Neuronal stem cell (in vitro differentiated cells): ENCODE measurements around the gene ADCY9.

Experiments used
- DNase-seq: peaks from one replicate; pipeline ENCODE4 v3.0.0-alpha.2; 2013; ENCODE audit warnings: low spot score
- H2AFZ ChIP-seq: one replicate; pipeline ENCODE4 v1.6.1; 2013; ENCODE audit warnings: mild to moderate bottlenecking, low read length, inconsistent platforms
- H2AK5ac ChIP-seq: 2 replicates; pipeline ENCODE4 v1.6.1; 2013; ENCODE audit warnings: low read depth, mild to moderate bottlenecking, inconsistent platforms, low read length, moderate library complexity, mixed read lengths
- H2BK120ac ChIP-seq: 2 replicates; pipeline ENCODE4 v1.6.1; 2013; ENCODE audit warnings: low read depth, mild to moderate bottlenecking, inconsistent platforms, low read length, moderate library complexity, mixed read lengths
- H2BK12ac ChIP-seq: one replicate; pipeline ENCODE4 v1.6.1; 2013; ENCODE audit warnings: low read length, inconsistent platforms
- H2BK15ac ChIP-seq: 2 replicates; pipeline ENCODE4 v1.6.1; 2013; ENCODE audit warnings: mild to moderate bottlenecking, low read length, inconsistent platforms, mixed read lengths
- H2BK5ac ChIP-seq: one replicate; pipeline ENCODE4 v1.6.1; 2013; ENCODE audit warnings: inconsistent platforms, mild to moderate bottlenecking, low read length, moderate library complexity
- H3K14ac ChIP-seq: one replicate; pipeline ENCODE4 v1.6.1; 2013; ENCODE audit warnings: low read length, inconsistent platforms
- H3K18ac ChIP-seq: 2 replicates; pipeline ENCODE4 v1.6.1; 2013; ENCODE audit warnings: low read length, inconsistent platforms
- H3K23ac ChIP-seq: 2 replicates; pipeline ENCODE4 v1.6.1; 2013; ENCODE audit warnings: low read depth, mild to moderate bottlenecking, mixed read lengths, low read length, inconsistent platforms; ENCODE audit not compliant: poor library complexity
- H3K27ac ChIP-seq: replicated peaks from 3 replicates; pipeline ENCODE4 v1.5.1; 2013; ENCODE audit warnings: low read length, inconsistent platforms
- H3K27me3 ChIP-seq, 3 experiments: 2 replicates each; pipeline ENCODE4 v1.6.1; 2013; ENCODE audit warnings: low read length in 3 of 3, mild to moderate bottlenecking in 2 of 3, inconsistent platforms in 1 of 3, low read depth in 1 of 3, mixed read lengths in 1 of 3, moderate library complexity in 1 of 3; ENCODE audit not compliant: control insufficient read depth in 3 of 3, insufficient read depth in 3 of 3
- H3K36me3 ChIP-seq, 2 donors: replicated peaks in 1 of 2; 2 replicates each; pipeline ENCODE4 v1.6.1; 2013; ENCODE audit warnings: low read length in 2 of 2; ENCODE audit not compliant: control insufficient read depth in 2 of 2, insufficient read depth in 2 of 2
- H3K4ac ChIP-seq: 2 replicates; pipeline ENCODE4 v1.6.1; 2013; ENCODE audit warnings: inconsistent platforms, mild to moderate bottlenecking, low read length, moderate library complexity
- H3K4me1 ChIP-seq, 2 donors: 1 replicate in 1 of 2; 2 replicates in 1 of 2; pipeline ENCODE4 v1.6.1; 2013; ENCODE audit warnings: low read length in 2 of 2, low read depth in 1 of 2; ENCODE audit not compliant: control insufficient read depth in 2 of 2, insufficient read depth in 1 of 2
- H3K4me2 ChIP-seq: one replicate; pipeline ENCODE4 v1.6.1; 2013; ENCODE audit warnings: mild to moderate bottlenecking, low read length, inconsistent platforms; ENCODE audit not compliant: insufficient read depth, poor library complexity, severe bottlenecking
- H3K4me3 ChIP-seq, 2 donors: 2 replicates each; pipeline ENCODE4 v1.5.1; 2013; ENCODE audit warnings: low read length in 2 of 2, mild to moderate bottlenecking in 2 of 2, inconsistent platforms in 1 of 2, moderate library complexity in 1 of 2
- H3K79me1 ChIP-seq: one replicate; pipeline ENCODE4 v1.6.1; 2013; ENCODE audit warnings: low read depth, mild to moderate bottlenecking, inconsistent platforms, low read length, moderate library complexity
- H3K9ac ChIP-seq: one replicate; pipeline ENCODE4 v1.6.1; 2013; ENCODE audit warnings: mild to moderate bottlenecking, low read depth, low read length, inconsistent platforms; ENCODE audit not compliant: poor library complexity
- H3K9me3 ChIP-seq, 2 donors: replicated peaks in 1 of 2; 2 replicates each; pipeline versions ENCODE3 to v1.6.1; 2013; ENCODE audit warnings: low read length in 2 of 2, mild to moderate bottlenecking in 2 of 2, inconsistent platforms in 1 of 2, low read depth in 1 of 2, mixed read lengths in 1 of 2, moderate library complexity in 1 of 2; ENCODE audit not compliant: control insufficient read depth in 2 of 2, insufficient read depth in 1 of 2
- H4K8ac ChIP-seq: one replicate; pipeline ENCODE4 v1.6.1; 2013; ENCODE audit warnings: low read depth, mild to moderate bottlenecking, inconsistent platforms, low read length, moderate library complexity
- H4K91ac ChIP-seq: one replicate; pipeline ENCODE4 v1.6.1; 2013; ENCODE audit warnings: low read length, low read depth, mild to moderate bottlenecking, inconsistent platforms; ENCODE audit not compliant: poor library complexity
- WGBS, 2 donors: extraction: QIAGEN DNeasy Blood & Tissue Kit; methylation state at CpG; one replicate each; pipeline ENCODE4 v1.1.7; 2013; ENCODE audit warnings: missing lambda C conversion rate in 2 of 2, mixed read lengths in 1 of 2; ENCODE audit not compliant: insufficient read length in 2 of 2, insufficient replicate concordance in 1 of 2; ENCODE audit errors: extremely low coverage in 2 of 2; 5-methylcytosine and 5-hydroxymethylcytosine counted together

The ADCY9 gene

GRCh38 chr16:3992297-3993051 is 123.8 kb downstream of the ADCY9 start:
- Histone ChIP-seq H2AFZ (no peak overlapping the region), H2AK5ac (peak overlapping the region; percentile 45), H2BK12ac (no peak overlapping the region), H2BK5ac (no peak overlapping the region), H3K14ac (no peak overlapping the region), H3K9ac (no peak overlapping the region), H3K4me1 (peaks cover 0 to 3% of the 10 kb centered on the region in 2 donors), H4K91ac (no peak overlapping the region), H3K9me3 (no peaks in the 10 kb centered on the region), H4K8ac (no peak overlapping the region), H3K4me3 (no peak overlapping the region), H3K23ac (peak overlapping the region; percentile 81), H3K27ac (no peak overlapping the region), H3K18ac (no peak overlapping the region), H3K4me2 (no peak overlapping the region), H3K36me3 (no peaks in the 10 kb centered on the region), H3K4ac (no peak overlapping the region), H3K27me3 (no peaks in the 10 kb centered on the region), H2BK120ac (peak overlapping the region; percentile 67), H2BK15ac (no peak overlapping the region), H3K79me1 (peaks cover 2% of the 10 kb centered on the region)
- no peak for DNase-seq
- WGBS, 2 donors = no CpG with 5 or more reads among the region's 35 CpGs

GRCh38 chr16:3988824-3989223 is 127.4 kb downstream of the ADCY9 start:
- Histone ChIP-seq H3K4me2 (no peak overlapping the region), H3K27ac (no peak overlapping the region), H3K4me3 (no peak overlapping the region), H2AFZ (no peak overlapping the region), H3K27me3 (no peaks in the 10 kb centered on the region), H3K9ac (no peak overlapping the region), H3K4me1 (no peaks in the 10 kb centered on the region), H2BK12ac (no peak overlapping the region), H4K91ac (no peak overlapping the region), H2BK5ac (no peak overlapping the region), H4K8ac (no peak overlapping the region), H3K18ac (no peak overlapping the region), H3K9me3 (no peaks in the 10 kb centered on the region), H3K36me3 (no peaks in the 10 kb centered on the region), H2BK15ac (no peak overlapping the region), H3K79me1 (peaks cover 2% of the 10 kb centered on the region), H3K4ac (no peak overlapping the region), H3K14ac (no peak overlapping the region), H2BK120ac (no peak overlapping the region), H2AK5ac (no peak overlapping the region), H3K23ac (no peak overlapping the region)
- no peak for DNase-seq
- WGBS, 2 donors = no CpG with 5 or more reads among the region's 10 CpGs

GRCh38 chr16:3988011-3988410 is 128.2 kb downstream of the ADCY9 start:
- peaks cover 0 to 4% (median 0%) of the 10 kb centered on the region in 3 experiments for H3K27me3 ChIP-seq
- H3K4me1 ChIP-seq = peaks cover 0 to 3% of the 10 kb centered on the region in 2 donors
- no peak overlapping the region for H3K4me3 ChIP-seq
- no peak overlapping the region for H3K9ac ChIP-seq
- peaks cover 2% of the 10 kb centered on the region for H3K79me1 ChIP-seq
- no peaks in the 10 kb centered on the region for H3K36me3 ChIP-seq
- WGBS, 2 donors = no CpG with 5 or more reads among the region's 9 CpGs
- H2BK15ac ChIP-seq = no peak overlapping the region
- H3K14ac ChIP-seq = no peak overlapping the region
- DNase-seq = no peak
- H3K18ac ChIP-seq = peak overlapping the region; percentile 11
- no peak overlapping the region for H2BK120ac ChIP-seq
- H2BK5ac ChIP-seq = no peak overlapping the region
- H4K8ac ChIP-seq = no peak overlapping the region
- no peak overlapping the region for H2BK12ac ChIP-seq
- no peak overlapping the region for H2AK5ac ChIP-seq
- no peak overlapping the region for H3K23ac ChIP-seq
- H3K4ac ChIP-seq = no peak overlapping the region
- H3K9me3 ChIP-seq = no peaks in the 10 kb centered on the region
- no peak overlapping the region for H2AFZ ChIP-seq
- no peak overlapping the region for H3K4me2 ChIP-seq
- no peak overlapping the region for H3K27ac ChIP-seq
- H4K91ac ChIP-seq = no peak overlapping the region

- H3K4me2 ChIP-seq = no peak overlapping the region
- peak overlapping the region; percentile 79 for H2AK5ac ChIP-seq
- no CpG with 5 or more reads among the region's 13 CpGs for WGBS, 2 donors
- H3K27ac ChIP-seq = no peak overlapping the region
- H3K4me1 ChIP-seq = peaks cover 0 to 3% of the 10 kb centered on the region in 2 donors
- no peak overlapping the region for H4K91ac ChIP-seq
- H3K23ac ChIP-seq = no peak overlapping the region
- H3K14ac ChIP-seq = no peak overlapping the region
- H2BK15ac ChIP-seq = no peak overlapping the region
- H2BK12ac ChIP-seq = no peak overlapping the region
- H3K36me3 ChIP-seq = no peaks in the 10 kb centered on the region
- H3K4ac ChIP-seq = no peak overlapping the region
- no peak overlapping the region for H2AFZ ChIP-seq
- peak overlapping the region; percentile 80 for H3K18ac ChIP-seq
- H3K9ac ChIP-seq = no peak overlapping the region
- H4K8ac ChIP-seq = no peak overlapping the region
- H2BK5ac ChIP-seq = no peak overlapping the region
- no peaks in the 10 kb centered on the region for H3K79me1 ChIP-seq
- H3K4me3 ChIP-seq = peak overlapping the region in 1 of 2 donors; percentile 42
- no peak overlapping the region for H2BK120ac ChIP-seq
- peaks cover 0 to 4% (median 0%) of the 10 kb centered on the region in 3 experiments for H3K27me3 ChIP-seq
- H3K9me3 ChIP-seq = no peaks in the 10 kb centered on the region
- no peak for DNase-seq
These were observed 129.0 kb downstream of the ADCY9 start for GRCh38 chr16:3987231-3987630.
